Measurements from ENCODE around the gene PEMT.

GRCh38 chr17:17570798-17571716 lies 20.5 kb downstream of the PEMT start:
- no peak for TF ChIP-seq CTCF (IDR thresholded peaks at IDR 0.05; ENCODE audit: insufficient read depth, low read length, poor library complexity, severe bottlenecking)
- TF ChIP-seq EZH2phosphoT487 (conservative IDR thresholded peaks at IDR 0.05; ENCODE audit: low read length), result no peak

All from SU-DHL-6 (cell line).